ENCODE measurements around the gene RAMACL.
"Not testable (repeated sequence)": the region's sequence is repeated elsewhere in the genome, so short reads cannot be mapped to it uniquely, and the experiment has no call there.

The RAMACL gene

DNA sequence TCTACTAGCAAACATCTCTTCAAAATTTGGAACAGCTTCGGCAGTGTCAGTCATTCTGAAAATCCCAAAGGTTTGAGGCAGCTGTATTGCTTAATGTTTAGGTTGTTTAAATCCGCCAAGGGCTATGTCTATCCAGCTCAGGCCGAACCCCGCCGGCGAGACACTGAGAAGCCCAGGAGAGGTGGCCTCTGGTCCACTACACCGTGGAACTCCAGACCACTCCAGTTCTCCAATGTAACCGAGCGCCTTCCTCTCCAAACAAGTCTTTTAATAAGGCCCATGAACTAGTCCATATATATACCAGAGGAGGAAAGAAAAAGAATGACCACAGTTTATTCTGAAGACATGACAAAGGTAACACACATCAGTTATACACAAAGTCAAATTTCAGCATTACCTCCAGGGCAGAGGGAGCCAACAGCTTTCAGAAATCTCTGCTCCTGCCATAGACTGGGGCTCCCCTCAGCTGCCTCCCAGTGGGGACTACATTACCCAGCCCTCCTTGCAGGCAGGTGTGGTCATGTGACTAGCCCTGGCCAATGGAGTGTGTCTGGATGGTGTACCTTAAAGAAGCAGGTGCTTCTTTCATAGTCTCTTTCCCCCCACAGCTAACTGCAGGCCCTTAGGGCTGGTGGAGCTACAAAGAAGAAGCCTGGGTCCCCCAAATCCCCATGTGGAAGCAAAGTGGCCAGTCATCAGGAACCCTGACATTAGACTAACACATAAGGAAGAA is at the start of gene RAMACL:
Gene RAMACL, minus strand, starts transcription at position 255 of the 733 bp plus-strand sequence. Its CDS starts 201 bp downstream, at position 54.
- peak; percentile 65 for DNase-seq

- no peak for DNase-seq
Observed at GRCh38 chr6:166635013-166635970, 48.8 kb upstream of the RAMACL start.

DNA sequence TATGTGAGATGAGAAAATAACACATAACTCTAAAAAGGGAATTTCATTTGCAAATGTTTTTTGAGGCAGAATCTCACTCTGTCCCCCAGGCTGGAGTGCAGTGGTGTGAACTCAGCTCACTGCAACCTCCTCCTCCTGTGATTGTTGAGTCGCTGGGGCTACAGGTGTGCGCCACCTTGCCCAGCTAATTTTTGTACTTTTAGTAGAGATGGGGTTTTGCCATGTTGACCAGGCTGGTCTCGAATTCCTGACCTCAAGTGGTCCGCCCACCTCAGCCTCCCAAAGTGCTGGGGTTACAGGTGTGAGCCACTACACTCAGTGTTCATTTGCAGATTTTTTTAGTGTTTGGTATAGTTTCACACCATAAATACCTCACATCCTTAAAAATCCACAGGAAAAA is 48.1 kb upstream of the RAMACL start:
- DNase-seq, result not testable (repeated sequence)

DNA sequence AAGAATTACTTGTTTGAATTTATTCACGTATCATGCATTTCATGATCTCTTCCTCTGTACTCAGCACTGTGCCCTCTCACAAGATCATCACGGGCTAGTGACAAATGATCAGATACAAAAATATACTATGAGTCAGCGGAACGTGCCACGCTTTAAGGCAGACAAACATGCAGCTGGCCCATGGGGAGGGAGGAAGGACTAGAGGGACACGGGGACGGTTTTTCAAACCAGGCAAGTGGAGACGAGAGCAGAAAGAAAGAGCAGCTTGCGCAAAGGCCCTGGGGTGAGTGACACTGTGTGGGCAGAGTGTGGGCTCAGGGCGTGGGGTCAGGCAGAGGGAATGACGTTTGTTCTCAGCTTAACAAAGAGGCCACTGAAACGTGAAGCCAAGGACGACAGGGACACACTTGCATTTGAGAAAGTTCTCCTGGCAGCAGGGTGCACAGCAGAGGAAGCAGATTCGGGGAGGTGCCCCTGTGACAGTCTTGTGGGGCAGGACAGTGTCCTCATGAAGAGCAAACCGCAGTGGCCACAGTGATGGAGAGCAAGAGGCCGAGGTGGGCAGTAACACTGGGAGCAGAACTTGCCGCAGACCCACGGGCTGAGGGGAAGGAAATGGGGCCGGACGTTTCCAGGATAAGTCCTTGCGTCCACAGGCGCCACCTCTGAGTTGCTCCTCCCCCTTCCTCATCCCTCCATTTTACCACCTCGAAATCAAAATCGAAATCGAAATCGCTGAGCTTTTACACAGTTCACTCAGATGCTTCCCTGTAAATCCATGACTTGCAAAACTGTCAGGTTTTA is 47.5 kb upstream of the RAMACL start:
- no peak for DNase-seq

DNA sequence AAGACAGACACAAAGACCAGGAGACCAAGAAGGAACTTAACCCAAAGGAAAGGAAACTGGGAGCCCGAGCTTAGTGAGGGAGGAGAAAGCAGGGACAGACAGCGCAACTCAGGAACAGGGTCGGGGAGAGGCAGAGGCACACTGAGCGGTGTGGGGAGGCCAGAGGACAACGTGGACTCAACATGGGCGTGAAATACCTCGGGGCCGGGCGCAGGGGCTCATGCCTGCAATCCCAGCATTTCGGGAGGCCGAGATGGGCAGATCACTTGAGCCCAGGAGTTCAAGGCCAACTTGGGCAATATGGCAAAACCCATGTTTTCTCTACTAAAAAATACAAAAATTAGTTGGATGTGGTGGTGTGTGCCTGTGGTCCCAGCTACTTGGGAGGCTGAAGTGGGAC is 46.3 kb upstream of the RAMACL start:
- no peak for DNase-seq

DNA sequence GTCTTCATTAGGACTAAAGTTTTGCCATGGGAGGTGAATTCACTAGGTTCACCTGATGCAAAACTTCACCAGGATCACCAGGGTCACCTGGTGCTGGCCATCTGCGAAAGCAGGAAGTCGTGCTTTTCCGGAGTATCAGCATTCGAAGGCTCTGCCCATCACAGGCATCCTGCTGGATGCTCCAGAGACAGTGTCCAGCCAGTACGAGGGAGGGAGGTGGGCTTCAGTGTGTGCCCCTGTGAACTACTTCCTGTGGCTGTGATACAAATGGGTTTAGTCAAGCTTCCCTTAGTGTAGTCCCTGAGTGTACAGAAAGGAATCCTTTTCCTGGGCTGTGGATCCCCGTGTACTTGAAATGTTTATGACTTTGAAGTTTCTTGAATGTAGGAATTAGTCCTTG is 44.0 kb upstream of the RAMACL start:
- DNase-seq, result no peak

DNA sequence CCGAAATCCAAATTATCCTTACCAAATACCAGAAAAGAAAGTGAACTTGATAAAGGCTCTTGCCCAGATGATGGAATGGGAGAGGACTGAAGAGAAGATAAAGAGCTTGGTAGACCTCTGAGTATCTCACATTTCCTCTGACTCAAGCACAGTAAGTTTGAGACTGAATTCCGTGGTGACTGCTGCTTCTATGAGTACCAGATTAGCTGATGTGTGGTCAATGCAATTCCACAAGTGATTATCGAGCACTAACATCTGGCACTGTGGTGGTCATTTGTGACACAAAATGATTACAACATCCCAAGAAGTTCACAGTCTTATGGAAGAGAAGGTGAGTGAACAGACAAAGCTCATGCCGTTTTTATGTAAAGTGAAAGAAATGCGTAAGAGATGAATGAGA is 43.1 kb upstream of the RAMACL start:
- DNase-seq, result no peak

DNA sequence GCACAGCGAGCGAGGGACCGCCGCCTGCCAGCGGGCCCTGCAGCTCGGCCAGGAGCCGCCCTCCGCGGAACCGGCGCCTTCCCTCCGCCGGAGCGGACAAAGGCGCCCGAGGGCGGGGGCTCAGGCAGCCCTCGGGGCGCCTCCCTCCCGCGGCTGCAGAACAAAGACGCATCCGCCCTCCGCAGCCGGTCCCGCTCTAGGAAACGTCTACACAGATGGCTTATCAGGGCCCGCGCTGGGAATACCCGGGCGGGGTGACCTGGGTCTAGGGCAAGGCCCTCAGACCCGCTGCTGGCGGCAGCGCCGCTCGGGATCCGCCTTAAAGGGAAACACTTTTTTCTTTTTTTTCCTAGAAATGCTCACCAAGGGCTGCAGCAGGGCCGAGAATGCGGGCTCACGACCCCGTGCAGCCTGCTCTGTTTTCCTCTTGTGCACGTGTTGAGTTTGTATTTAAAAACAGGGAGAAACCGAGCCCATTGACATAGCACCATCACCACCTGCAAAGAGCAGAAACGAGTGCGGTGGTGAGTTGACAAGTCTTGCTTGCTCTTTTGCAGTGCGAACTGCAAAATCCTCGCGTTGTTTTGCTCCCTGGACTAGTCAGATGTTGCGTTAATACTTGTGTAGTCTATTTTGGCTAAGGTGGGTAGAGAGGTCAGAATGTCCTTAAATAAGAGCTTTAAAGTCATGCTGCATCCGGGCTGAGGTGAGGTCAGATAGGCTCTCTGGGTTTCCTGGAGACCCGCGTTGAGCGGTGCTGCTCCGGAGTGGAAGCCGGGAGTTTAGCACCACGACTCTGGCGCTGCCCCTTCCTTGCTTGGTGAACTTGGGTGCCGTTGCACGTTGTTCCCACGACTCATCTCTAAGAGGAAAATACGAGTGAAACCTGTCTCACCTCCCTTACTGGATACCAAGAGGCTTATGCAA is 41.7 kb upstream of the RAMACL start:
- peak; percentile 60 for DNase-seq

DNA sequence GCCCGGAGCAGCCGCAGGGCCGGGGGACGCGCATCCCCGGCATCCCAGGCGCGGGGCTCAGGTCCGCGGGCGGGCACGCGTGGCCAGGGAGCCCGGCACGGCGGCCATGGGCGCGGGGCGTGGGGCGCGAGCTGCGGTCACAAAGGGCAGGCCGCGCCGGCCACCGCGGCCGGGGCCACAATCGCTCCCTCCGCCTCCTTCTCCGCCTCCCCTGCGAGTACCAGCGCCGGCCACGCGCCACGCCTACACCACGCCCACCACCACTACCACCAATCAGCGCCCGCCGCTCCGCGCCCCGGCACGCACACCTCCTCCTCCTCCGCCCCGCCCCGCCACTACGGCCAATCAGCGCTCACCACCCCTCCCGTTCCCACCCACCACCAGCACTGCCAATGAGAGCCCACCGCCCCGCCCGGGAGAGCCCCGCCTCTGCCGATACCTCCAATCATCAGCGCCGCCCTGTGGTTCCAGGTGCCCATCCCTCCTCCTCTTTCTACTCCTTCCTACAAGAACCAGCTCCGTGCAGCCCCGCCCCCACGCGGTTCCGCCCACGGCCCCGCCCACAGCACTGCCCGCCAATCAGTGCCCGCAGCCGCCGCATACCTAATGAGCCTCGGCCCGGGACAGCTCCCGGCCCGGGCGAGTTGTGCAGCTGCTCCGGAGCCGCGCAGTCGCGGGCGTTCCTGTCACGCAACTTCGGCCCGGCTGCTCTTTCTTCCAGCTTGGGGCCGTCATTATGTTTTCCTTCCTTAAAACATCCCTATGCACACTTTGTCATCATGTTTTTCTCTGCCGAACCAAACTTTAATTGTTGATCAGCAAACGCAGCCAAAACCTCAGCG is 40.8 kb upstream of the RAMACL start, which contains the start of gene RPS6KA2:
Gene RPS6KA2, minus strand, starts transcription at position 219 of the 842 bp plus-strand sequence. CDS start 232 bp downstream, outside the sequence.
- DNase-seq, result peak; percentile 100

DNA sequence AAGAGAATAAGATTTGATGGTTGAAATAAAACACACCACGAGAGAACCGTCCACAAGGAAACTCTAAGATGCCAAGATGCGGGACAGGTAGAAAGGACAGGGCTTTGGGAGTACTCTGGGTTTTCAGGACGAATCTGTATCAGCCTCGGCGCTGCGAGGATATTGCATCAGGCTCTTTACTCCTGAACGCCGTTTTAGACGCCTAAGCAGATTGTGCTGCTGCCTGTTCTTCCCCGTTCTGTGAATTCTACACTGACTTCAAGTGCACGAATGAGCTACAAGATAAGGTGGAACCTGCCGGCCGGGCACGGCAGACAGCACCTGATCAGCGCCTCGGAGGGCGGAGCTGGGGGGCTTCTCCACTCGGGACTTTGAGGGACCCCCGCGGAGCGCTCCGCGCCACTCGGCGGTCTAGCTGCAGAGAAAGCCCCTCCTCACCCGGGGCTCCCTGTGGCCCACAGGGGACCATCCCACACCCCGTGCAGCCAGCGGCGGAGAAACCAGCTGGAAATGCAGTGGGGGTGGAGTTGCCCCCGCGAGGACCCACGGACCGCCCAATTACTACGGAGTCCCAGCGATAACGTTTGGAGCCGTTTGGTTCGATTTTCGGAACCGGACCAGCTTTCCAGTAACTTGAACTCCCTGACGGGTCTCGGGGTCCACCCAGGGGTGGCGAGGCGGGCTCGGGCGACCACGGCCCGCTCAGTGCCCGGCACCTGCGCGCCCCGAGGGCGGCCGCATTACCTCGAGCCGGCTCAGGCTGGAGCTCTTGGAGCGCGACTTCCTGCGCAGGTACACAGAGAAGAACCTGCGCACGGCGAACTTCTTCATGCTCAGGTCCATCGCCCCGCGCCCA is 39.9 kb upstream of the RAMACL start:
- DNase-seq, result peak; percentile 77

DNA sequence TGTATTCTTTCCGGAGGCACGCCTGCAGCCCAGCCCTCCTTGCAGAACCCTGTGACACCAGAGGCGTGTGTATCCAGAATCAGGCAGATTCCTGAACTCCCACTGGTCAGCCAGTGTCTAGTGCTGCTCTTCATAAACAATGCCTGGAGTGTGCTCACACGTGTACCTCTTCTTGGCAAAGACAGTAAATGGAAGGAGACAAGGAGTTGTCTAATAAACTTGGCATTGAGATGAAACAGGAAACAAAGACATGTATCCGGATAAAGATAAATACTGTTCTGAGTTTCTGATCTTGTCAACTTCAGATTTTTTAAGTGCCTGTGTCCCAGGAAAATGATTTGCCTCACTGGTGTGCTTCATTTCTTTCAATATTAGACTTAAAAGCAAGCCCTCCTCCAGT is 38.9 kb upstream of the RAMACL start:
- peak; percentile 48 for DNase-seq

GRCh38 chr6:166624275-166624674 is 37.8 kb upstream of the RAMACL start:
- peak; percentile 35 for DNase-seq

- DNase-seq, result peak; percentile 40
Observed at GRCh38 chr6:166623318-166623717, 36.8 kb upstream of the RAMACL start.

DNA sequence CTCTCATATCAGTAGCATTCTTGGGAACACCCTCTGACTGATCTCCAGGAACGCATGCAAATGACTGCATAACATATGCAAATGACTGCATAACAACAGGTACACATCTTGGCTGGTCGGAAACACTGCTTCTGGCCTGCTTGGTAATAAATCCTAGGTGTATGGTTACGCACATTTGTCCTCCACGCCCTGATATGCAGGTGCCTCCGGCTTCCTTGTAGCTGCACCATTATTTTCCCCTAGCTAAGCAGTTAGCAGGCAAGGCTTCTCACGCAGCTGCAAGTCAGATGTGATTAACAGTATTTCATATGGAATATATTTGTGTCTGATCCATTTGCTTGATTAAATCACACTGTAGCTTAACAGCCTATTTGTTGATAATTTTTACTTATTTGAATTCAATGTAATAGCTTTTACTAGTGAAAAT is 34.6 kb upstream of the RAMACL start:
- no peak for DNase-seq

GRCh38 chr6:166620478-166621113 is 34.1 kb upstream of the RAMACL start:
- DNase-seq, result peak; percentile 40

GRCh38 chr6:166619912-166620311 is 33.4 kb upstream of the RAMACL start:
- peak; percentile 11 for DNase-seq

- DNase-seq, result peak; percentile 40
Observed at GRCh38 chr6:166618866-166619761, 32.6 kb upstream of the RAMACL start.

- DNase-seq, result peak; percentile 24
Observed at GRCh38 chr6:166618251-166618650, 31.8 kb upstream of the RAMACL start.

All from activated CD8-positive, alpha-beta memory T cell treated with anti-CD3 and anti-CD28 coated beads for 24 hours (primary cell).